OCI-LY7 (cell line): Measurements from ENCODE around the gene TSPAN11.

ENCODE experiments used
- EZH2phosphoT487 ChIP-seq: fragments of 200-600 bp; sonication (generic); IDR thresholded peaks from 2 replicates; pipeline ENCODE4 v1.6.1; 2018; ENCODE audit warnings: low read depth, borderline replicate concordance, mild to moderate bottlenecking, mixed run types, antibody characterized with exemption, low read length, moderate library complexity, mixed read lengths
- TF ChIP-seq, protein P1 (sequence below): fragments of 200-600 bp; sonication (generic); conservative IDR thresholded peaks from 2 replicates; pipeline ENCODE4 v1.5.1; 2014; ENCODE audit warnings: mild to moderate bottlenecking, antibody characterized with exemption, low read length, moderate library complexity, mixed read lengths

DNA sequence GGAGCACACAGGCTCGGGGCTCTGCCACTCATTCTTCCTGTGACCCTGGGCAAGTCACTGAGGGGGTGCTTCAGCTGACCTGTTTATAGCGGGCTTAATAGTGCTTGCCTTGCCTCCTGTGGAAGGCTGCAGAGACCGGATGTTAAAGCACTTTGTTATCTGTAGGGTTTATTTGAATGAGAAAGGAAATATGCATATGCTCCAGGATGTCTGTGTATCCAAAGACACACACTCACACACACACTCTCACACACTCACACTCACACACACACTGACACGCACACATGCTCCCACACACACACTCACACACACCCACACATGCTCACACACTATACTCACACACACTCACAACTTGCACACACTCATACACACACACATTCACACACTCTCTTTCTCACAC, 91.0 kb downstream of the TSPAN11 start:
- TF ChIP-seq, protein P1, sequence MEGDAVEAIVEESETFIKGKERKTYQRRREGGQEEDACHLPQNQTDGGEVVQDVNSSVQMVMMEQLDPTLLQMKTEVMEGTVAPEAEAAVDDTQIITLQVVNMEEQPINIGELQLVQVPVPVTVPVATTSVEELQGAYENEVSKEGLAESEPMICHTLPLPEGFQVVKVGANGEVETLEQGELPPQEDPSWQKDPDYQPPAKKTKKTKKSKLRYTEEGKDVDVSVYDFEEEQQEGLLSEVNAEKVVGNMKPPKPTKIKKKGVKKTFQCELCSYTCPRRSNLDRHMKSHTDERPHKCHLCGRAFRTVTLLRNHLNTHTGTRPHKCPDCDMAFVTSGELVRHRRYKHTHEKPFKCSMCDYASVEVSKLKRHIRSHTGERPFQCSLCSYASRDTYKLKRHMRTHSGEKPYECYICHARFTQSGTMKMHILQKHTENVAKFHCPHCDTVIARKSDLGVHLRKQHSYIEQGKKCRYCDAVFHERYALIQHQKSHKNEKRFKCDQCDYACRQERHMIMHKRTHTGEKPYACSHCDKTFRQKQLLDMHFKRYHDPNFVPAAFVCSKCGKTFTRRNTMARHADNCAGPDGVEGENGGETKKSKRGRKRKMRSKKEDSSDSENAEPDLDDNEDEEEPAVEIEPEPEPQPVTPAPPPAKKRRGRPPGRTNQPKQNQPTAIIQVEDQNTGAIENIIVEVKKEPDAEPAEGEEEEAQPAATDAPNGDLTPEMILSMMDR = no peak
- TF ChIP-seq EZH2phosphoT487 = no peak
